H1 (cell line): Measurements from ENCODE around the gene MT2A. TPM values are rescaled to one million over a fixed set of nuclear protein-coding genes. Genes with fewer than 3 reads are reported as not detected.

Experiments used
- CTCF ChIA-PET: fragments of 300-600 bp; sonication (Branson Sonifier 250); formaldehyde crosslinking; loops from one replicate; lab custom pipeline; 2021; ENCODE audit not compliant: partially characterized antibody; lab: Charles Lee
- POLR2A ChIA-PET: fragments of 300-600 bp; sonication (Branson Sonifier 250); formaldehyde crosslinking; loops from one replicate; lab custom pipeline; 2021; ENCODE audit warnings: inconsistent platforms; ENCODE audit not compliant: partially characterized antibody; lab: Charles Lee
- DNase-seq, 2 experiments: peaks; one replicate each; pipeline versions ENCODE4 v3.0.0 to v3.0.0-alpha.2; 2010 to 2022; ENCODE audit warnings: low spot score in 2 of 2, low read depth in 1 of 2, mixed read lengths in 1 of 2
- FAIRE-seq: peaks from 2 replicates; lab custom pipeline; 2011; peaks lifted over from hg19 to GRCh38; lab: Jason Lieb, UNC
- H2AFZ ChIP-seq: 2 replicates; pipeline ENCODE4 v1.8.1; 2012; ENCODE audit warnings: low read length, inconsistent platforms
- H2AK5ac ChIP-seq: 2 replicates; pipeline ENCODE4 v1.6.1; 2013; ENCODE audit warnings: low read depth, low read length
- H2BK120ac ChIP-seq: replicated peaks from 2 replicates; pipeline ENCODE3; 2013; ENCODE audit warnings: low read depth, low read length, inconsistent platforms
- H2BK12ac ChIP-seq: 2 replicates; pipeline ENCODE4 v1.6.1; 2013; ENCODE audit warnings: low read depth, low read length
- H2BK15ac ChIP-seq: 2 replicates; pipeline ENCODE4 v1.6.1; 2013; ENCODE audit warnings: low read length
- H2BK20ac ChIP-seq: 2 replicates; pipeline ENCODE4 v1.6.1; 2013; ENCODE audit warnings: low read length
- H2BK5ac ChIP-seq: 2 replicates; pipeline ENCODE4 v1.6.1; 2013; ENCODE audit warnings: low read depth, low read length
- H3K14ac ChIP-seq: 2 replicates; pipeline ENCODE4 v1.6.1; 2013; ENCODE audit warnings: inconsistent platforms; ENCODE audit not compliant: insufficient read length
- H3K18ac ChIP-seq: 2 replicates; pipeline ENCODE4 v1.6.1; 2013; ENCODE audit warnings: low read length; ENCODE audit errors: extremely low read depth
- H3K23ac ChIP-seq: 2 replicates; pipeline ENCODE4 v1.6.1; 2013; ENCODE audit warnings: inconsistent platforms; ENCODE audit not compliant: insufficient read length
- H3K23me2 ChIP-seq: 2 replicates; pipeline ENCODE4 v1.6.1; 2013; ENCODE audit warnings: low read depth, low read length
- H3K27ac ChIP-seq: 2 replicates; pipeline ENCODE4 v1.6.1; 2011; ENCODE audit warnings: low read depth, low read length, inconsistent platforms
- H3K27me3 ChIP-seq, 4 experiments: replicated peaks in 1 of 4; 1 replicate in 1 of 4; 2 replicates in 3 of 4; pipeline versions ENCODE4 v1.6.1 to v1.8.1; 2011 to 2013; ENCODE audit warnings: low read length in 3 of 4, mild to moderate bottlenecking in 3 of 4, inconsistent platforms in 2 of 4, mixed read lengths in 2 of 4, moderate library complexity in 1 of 4; ENCODE audit not compliant: control insufficient read depth in 3 of 4, insufficient read depth in 3 of 4; ENCODE audit errors: extremely low read depth in 1 of 4
- H3K36me3 ChIP-seq, 4 experiments: 2 replicates each; pipeline versions ENCODE4 v1.6.1 to v1.8.1; 2011 to 2013; ENCODE audit warnings: mild to moderate bottlenecking in 4 of 4, low read length in 3 of 4, moderate library complexity in 2 of 4, control low read depth in 1 of 4, inconsistent platforms in 1 of 4; ENCODE audit not compliant: insufficient read depth in 4 of 4, control insufficient read depth in 2 of 4
- H3K4ac ChIP-seq: replicated peaks from 2 replicates; pipeline ENCODE3; 2013; ENCODE audit warnings: low read length, low read depth, mixed read lengths, inconsistent platforms; ENCODE audit not compliant: insufficient read length
- H3K4me1 ChIP-seq, 4 experiments: replicated peaks in 1 of 4; 1 replicate in 1 of 4; 2 replicates in 3 of 4; pipeline versions ENCODE4 v1.6.1 to v1.8.1; 2011 to 2013; ENCODE audit warnings: low read length in 3 of 4, inconsistent platforms in 2 of 4, mixed read lengths in 1 of 4; ENCODE audit not compliant: insufficient read depth in 4 of 4, control insufficient read depth in 3 of 4
- H3K4me2 ChIP-seq, 2 experiments: 2 replicates each; pipeline versions ENCODE4 v1.6.1 to v1.8.1; 2011 to 2013; ENCODE audit warnings: low read depth in 2 of 2, low read length in 2 of 2, control low read depth in 1 of 2, inconsistent platforms in 1 of 2, mild to moderate bottlenecking in 1 of 2; ENCODE audit not compliant: insufficient read depth in 1 of 2
- H3K4me3 ChIP-seq, 4 experiments: fragments of 200-600, 300-600 bp in 1 of 4; sonication (generic), shearing (Covaris generic), sonication (Bioruptor Twin) in 1 of 4; 2 replicates each; pipeline versions ENCODE4 v1.5.1 to v1.8.1; 2011 to 2016; ENCODE audit warnings: low read length in 4 of 4, low read depth in 3 of 4, control low read depth in 2 of 4, inconsistent platforms in 2 of 4, mild to moderate bottlenecking in 2 of 4, mixed read lengths in 1 of 4, moderate library complexity in 1 of 4; ENCODE audit not compliant: insufficient read depth in 2 of 4; ENCODE audit errors: extremely low read depth in 1 of 4
- H3K56ac ChIP-seq: replicated peaks from 2 replicates; pipeline ENCODE3; 2013; ENCODE audit warnings: low read depth, mild to moderate bottlenecking, mixed read lengths, low read length, inconsistent platforms; ENCODE audit not compliant: insufficient read length
- H3K79me1 ChIP-seq: 2 replicates; pipeline ENCODE4 v1.6.1; 2013; ENCODE audit warnings: low read depth, low read length, control low read depth
- H3K79me2 ChIP-seq, 2 experiments: 2 replicates each; pipeline versions ENCODE4 v1.6.1 to v1.8.1; 2012 to 2013; ENCODE audit warnings: low read length in 2 of 2, mild to moderate bottlenecking in 2 of 2, inconsistent platforms in 1 of 2; ENCODE audit not compliant: insufficient read depth in 2 of 2, control insufficient read depth in 1 of 2
- H3K9ac ChIP-seq, 4 experiments: replicated peaks in 1 of 4; 1 replicate in 1 of 4; 2 replicates in 3 of 4; pipeline versions ENCODE4 v1.6.1 to v1.8.1; 2011 to 2013; ENCODE audit warnings: low read depth in 3 of 4, low read length in 3 of 4, control low read depth in 2 of 4, mild to moderate bottlenecking in 2 of 4, moderate library complexity in 2 of 4, inconsistent platforms in 1 of 4; ENCODE audit errors: extremely low read depth in 1 of 4
- H3K9me3 ChIP-seq, 2 experiments: 2 replicates each; pipeline versions ENCODE4 v1.6.1 to v1.8.1; 2012 to 2013; ENCODE audit warnings: mild to moderate bottlenecking in 2 of 2, moderate library complexity in 2 of 2, control low read depth in 1 of 2, inconsistent platforms in 1 of 2, low read depth in 1 of 2, low read length in 1 of 2, mixed read lengths in 1 of 2; ENCODE audit not compliant: insufficient read depth in 2 of 2
- H4K20me1 ChIP-seq, 2 experiments: replicated peaks in 1 of 2; 2 replicates each; pipeline versions ENCODE3 to v1.8.1; 2011 to 2013; ENCODE audit warnings: inconsistent platforms in 2 of 2, low read length in 2 of 2, mild to moderate bottlenecking in 1 of 2; ENCODE audit not compliant: insufficient read depth in 2 of 2, control insufficient read depth in 1 of 2
- H4K5ac ChIP-seq: 2 replicates; pipeline ENCODE4 v1.6.1; 2013; ENCODE audit warnings: low read length, low read depth, mixed read lengths, inconsistent platforms; ENCODE audit not compliant: insufficient read length
- H4K8ac ChIP-seq: 2 replicates; pipeline ENCODE4 v1.8.0; 2013; ENCODE audit warnings: mild to moderate bottlenecking, moderate library complexity, low read length, inconsistent platforms; ENCODE audit not compliant: insufficient read depth; ENCODE audit errors: extremely low read depth
- H4K91ac ChIP-seq: replicated peaks from 2 replicates; pipeline ENCODE3; 2013; ENCODE audit warnings: low read length, mixed read lengths, inconsistent platforms; ENCODE audit not compliant: insufficient read length
- ASH2L ChIP-seq: fragments of 200-600, 300-600 bp; sonication (generic); IDR thresholded peaks from one replicate; pipeline ENCODE4 v1.7.1; 2017; ENCODE audit warnings: low read length
- CEBPB ChIP-seq: IDR thresholded peaks from 2 replicates; pipeline ENCODE4 v1.6.1; 2012; ENCODE audit warnings: low read depth, low read length
- CREB1 ChIP-seq: IDR thresholded peaks from 2 replicates; pipeline ENCODE4 v1.6.1; 2012; ENCODE audit warnings: inconsistent platforms
- JUN ChIP-seq: IDR thresholded peaks from 2 replicates; pipeline ENCODE4 v1.6.1; 2011; ENCODE audit warnings: low read depth, mild to moderate bottlenecking, improper control_type of control experiment, low read length
- JUND ChIP-seq: IDR thresholded peaks from 2 replicates; pipeline ENCODE4 v1.6.1; 2011; ENCODE audit warnings: mild to moderate bottlenecking, improper control_type of control experiment, low read length
- KDM1A ChIP-seq: fragments of 200-600, 300-600 bp; sonication (generic); IDR thresholded peaks from 2 replicates; pipeline ENCODE4 v1.7.1; 2016; ENCODE audit warnings: mild to moderate bottlenecking, low read length, borderline replicate concordance
- NANOG ChIP-seq: IDR thresholded peaks from 2 replicates; pipeline ENCODE4 v1.6.1; 2011; ENCODE audit warnings: low read length, low read depth, mild to moderate bottlenecking, inconsistent platforms; ENCODE audit not compliant: insufficient read depth, poor library complexity, severe bottlenecking
- RAD21 ChIP-seq, 2 experiments: IDR thresholded peaks in 1 of 2; conservative IDR thresholded peaks in 1 of 2; 2 replicates each; pipeline ENCODE4 v1.6.1; 2011; ENCODE audit warnings: low read depth in 2 of 2, low read length in 2 of 2, improper control_type of control experiment in 1 of 2, inconsistent platforms in 1 of 2, mild to moderate bottlenecking in 1 of 2, moderate library complexity in 1 of 2
- SAP30 ChIP-seq: fragments of 300-600 bp; sonication (generic); IDR thresholded peaks from 2 replicates; pipeline ENCODE4 v1.7.1; 2012; ENCODE audit warnings: low read length, moderate library complexity, mild to moderate bottlenecking, inconsistent platforms; ENCODE audit not compliant: insufficient read depth, insufficient replicate concordance
- SIRT6 ChIP-seq: IDR thresholded peaks from one replicate; pipeline ENCODE4 v1.7.1; 2012; ENCODE audit warnings: low read length, inconsistent platforms
- TEAD4 ChIP-seq: IDR thresholded peaks from 2 replicates; pipeline ENCODE4 v1.6.1; 2012; ENCODE audit warnings: low read depth, low read length, inconsistent platforms, mixed read lengths
- WGBS, 2 experiments: shearing (Covaris generic) in 1 of 2; methylation state at CpG; one replicate each; pipeline versions ENCODE4 v1.1.6 to v1.1.7; 2013 to 2015; ENCODE audit warnings: low lambda C conversion rate in 2 of 2, mixed read lengths in 2 of 2, inconsistent platforms in 1 of 2, low coverage in 1 of 2, missing lambda C conversion rate in 1 of 2; ENCODE audit not compliant: insufficient replicate concordance in 2 of 2, insufficient coverage in 1 of 2, insufficient read length in 1 of 2; ENCODE audit errors: extremely low coverage in 1 of 2, missing lambda C conversion rate in 1 of 2; 5-methylcytosine and 5-hydroxymethylcytosine counted together
- polyA plus RNA-seq, 7 experiments: library from polyadenylated mRNA; depleted of rRNA in 3 of 7; stranded (reverse) in 5 of 7; unstranded in 2 of 7; fragments of >200 nt in 5 of 7; fragments of 200-250 nt in 2 of 7; gene quantifications; 1 replicate in 5 of 7; 2 replicates in 1 of 7; 4 replicates in 1 of 7; pipeline versions ENCODE4 v1.2.1 to v1.2.3, GENCODE V29; 2011 to 2013; ENCODE audit warnings: missing spikeins in 2 of 7, mixed read lengths in 2 of 7
- total RNA-seq: library from RNA; stranded (reverse); fragmentation: NEBNext Ultra II Directional; extraction: Animal tissue kit (Norgen Biotek cat#: 25700); gene quantifications from 2 replicates; pipeline ENCODE4 v1.2.1, GENCODE V29; 2021
- TF ChIP-seq, protein P1 (sequence below): IDR thresholded peaks from 2 replicates; pipeline ENCODE4 v1.6.1; 2012; ENCODE audit warnings: inconsistent platforms

The MT2A gene
- total and polyA plus RNA-seq, 2 of the 8 experiments (the other 6 are each of a cell fraction or from before 2014, with no cell fraction given) = 9.5 to 30.1 TPM

DNA sequence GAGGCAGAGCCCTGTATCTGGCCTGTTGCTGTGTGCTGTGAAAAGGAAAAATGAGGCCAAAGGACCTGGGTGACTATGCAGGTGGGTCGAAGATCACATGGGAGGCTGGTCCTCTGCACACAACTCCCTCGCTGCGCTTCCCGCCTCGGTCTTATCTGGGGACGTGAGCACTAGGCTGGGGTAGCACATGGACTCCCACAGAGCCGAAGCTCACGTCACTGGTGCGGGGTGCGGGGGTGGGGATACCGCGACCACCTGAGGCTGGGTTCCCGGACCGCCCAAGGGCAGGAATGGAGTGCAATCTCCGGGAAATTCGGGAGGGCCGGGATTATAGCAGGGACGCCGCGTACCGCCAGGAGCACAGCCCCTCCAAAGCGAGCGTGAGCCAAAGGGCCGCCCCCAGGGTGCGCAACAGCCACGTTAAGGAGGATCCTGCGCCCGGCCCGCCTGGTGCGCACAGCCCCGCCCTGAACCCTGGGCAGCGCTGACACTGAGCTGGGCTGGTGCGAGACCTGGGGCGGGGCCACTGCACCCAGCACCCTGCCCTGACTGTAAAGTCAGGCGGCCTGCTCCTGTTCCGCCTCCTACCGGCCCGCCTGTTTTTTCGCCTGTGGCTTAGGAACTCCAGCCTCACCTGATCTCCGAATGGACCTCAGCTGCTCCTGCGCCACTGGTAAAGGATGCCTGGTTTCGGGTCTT lies 34.8 kb downstream of the MT2A start:
- DNase-seq = peak in 1 of 2 experiments; percentile 67
- peaks cover 3 to 20% (median 7%) of the 10 kb centered on the region in 4 experiments for H3K4me1 ChIP-seq
- no peak overlapping the region for H2AFZ ChIP-seq
- H3K4me2 ChIP-seq = peak overlapping the region; percentile 23 to 69
- H3K23ac ChIP-seq = no peak overlapping the region
- H3K79me1 ChIP-seq = no peaks in the 10 kb centered on the region
- H3K56ac ChIP-seq = no peak overlapping the region
- no peak overlapping the region; the same call in 1 of the 2 replicates for H2BK12ac ChIP-seq
- H3K79me2 ChIP-seq = no peaks in the 10 kb centered on the region
- WGBS, 2 experiments = 5% methylated on average over 39 of the region's 42 CpGs; no CpG with 5 or more reads in 1 of the 2 experiments
- no peaks in the 10 kb centered on the region for H3K9me3 ChIP-seq
- H3K23me2 ChIP-seq = peaks cover 5% of the 10 kb centered on the region
- H3K4me3 ChIP-seq = peak overlapping the region; percentile 18 to 51 (median 34); a peak in 7 of 8 replicates
- no peak for FAIRE-seq
- CTCF ChIA-PET = interaction anchor here (1.1 to 4.1 kb wide), 12 partner anchors 11 to 109 kb away, joined by 3 to 29 read pairs (median 6); partner anchors contain the start of genes MT1B and MT1E
- H2BK20ac ChIP-seq = no peak overlapping the region
- H3K14ac ChIP-seq = no peak overlapping the region
- no peak overlapping the region; the same call in 1 of the 2 replicates for H4K8ac ChIP-seq
- POLR2A ChIA-PET = interaction anchor here (0.6 to 6.3 kb wide), 6 partner anchors 10 to 24 kb away, joined by 3 to 30 read pairs (median 10); partner anchors contain the start of genes MT1E, MT1F and MT1G
- no peak overlapping the region for H2BK120ac ChIP-seq
- no peak overlapping the region for H3K9ac ChIP-seq
- no peak overlapping the region for H3K4ac ChIP-seq
- H2AK5ac ChIP-seq = no peak overlapping the region
- H4K20me1 ChIP-seq = peaks cover 4 to 21% of the 10 kb centered on the region in 2 experiments
- no peak overlapping the region for H4K91ac ChIP-seq
- no peak overlapping the region; the same call in 1 of the 2 replicates for H3K18ac ChIP-seq
- H3K36me3 ChIP-seq = no peaks in the 10 kb centered on the region
- no peak overlapping the region for H4K5ac ChIP-seq
- no peak overlapping the region for H3K27ac ChIP-seq
- H2BK5ac ChIP-seq = no peak overlapping the region; the same call in 1 of the 2 replicates
- no peak overlapping the region for H2BK15ac ChIP-seq
- peaks cover 84 to 100% (median 99%) of the 10 kb centered on the region in 4 experiments for H3K27me3 ChIP-seq
- TF ChIP-seq RAD21 (IDR thresholded peaks at IDR 0.05 in 1 of 2, conservative IDR thresholded peaks at IDR 0.05 in 1 of 2; ENCODE audit: low read depth in 2 of 2, low read length in 2 of 2) (peak; percentile 32 to 36), SAP30 (no peak), KDM1A (no peak), SIRT6 (no peak), CEBPB (no peak), JUND (no peak), JUN (no peak), ASH2L (no peak), NANOG (no peak), TEAD4 (no peak), CREB1 (no peak; the same call in 1 of the 2 replicates)
- TF ChIP-seq, protein P1, sequence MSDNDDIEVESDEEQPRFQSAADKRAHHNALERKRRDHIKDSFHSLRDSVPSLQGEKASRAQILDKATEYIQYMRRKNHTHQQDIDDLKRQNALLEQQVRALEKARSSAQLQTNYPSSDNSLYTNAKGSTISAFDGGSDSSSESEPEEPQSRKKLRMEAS = peak; percentile 43; the same call in 1 of the 2 replicates
